ENCODE data around the gene TENM3.
"Not testable (repeated sequence)": the region's sequence is repeated elsewhere in the genome, so short reads cannot be mapped to it uniquely, and the experiment has no call there.

The TENM3 gene

DNA sequence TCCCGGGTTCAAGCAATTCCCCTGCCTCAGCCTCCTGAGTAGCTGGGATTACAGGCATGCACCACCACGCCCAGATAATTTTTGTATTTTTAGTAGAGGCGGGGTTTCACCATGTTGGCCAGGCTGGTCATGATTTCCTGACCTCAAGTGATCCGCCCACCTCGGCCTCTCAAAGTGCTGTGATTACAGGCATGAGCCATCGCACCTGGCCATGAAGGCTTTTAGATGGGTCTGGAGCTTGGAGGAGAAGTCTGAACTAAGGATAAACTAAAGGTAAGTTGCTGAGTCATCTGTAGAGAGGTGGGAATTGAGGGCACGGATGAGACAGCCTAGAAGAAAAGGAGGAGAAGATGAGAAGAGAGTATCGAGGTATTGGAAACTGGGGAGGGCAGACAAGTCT, at the start of gene TENM3:
TSS of gene TENM3 (plus strand) at position 199 of the 400 bp plus-strand sequence. CDS start 80,619 bp downstream, outside the sequence.
- DNase-seq: not testable (repeated sequence)

DNA sequence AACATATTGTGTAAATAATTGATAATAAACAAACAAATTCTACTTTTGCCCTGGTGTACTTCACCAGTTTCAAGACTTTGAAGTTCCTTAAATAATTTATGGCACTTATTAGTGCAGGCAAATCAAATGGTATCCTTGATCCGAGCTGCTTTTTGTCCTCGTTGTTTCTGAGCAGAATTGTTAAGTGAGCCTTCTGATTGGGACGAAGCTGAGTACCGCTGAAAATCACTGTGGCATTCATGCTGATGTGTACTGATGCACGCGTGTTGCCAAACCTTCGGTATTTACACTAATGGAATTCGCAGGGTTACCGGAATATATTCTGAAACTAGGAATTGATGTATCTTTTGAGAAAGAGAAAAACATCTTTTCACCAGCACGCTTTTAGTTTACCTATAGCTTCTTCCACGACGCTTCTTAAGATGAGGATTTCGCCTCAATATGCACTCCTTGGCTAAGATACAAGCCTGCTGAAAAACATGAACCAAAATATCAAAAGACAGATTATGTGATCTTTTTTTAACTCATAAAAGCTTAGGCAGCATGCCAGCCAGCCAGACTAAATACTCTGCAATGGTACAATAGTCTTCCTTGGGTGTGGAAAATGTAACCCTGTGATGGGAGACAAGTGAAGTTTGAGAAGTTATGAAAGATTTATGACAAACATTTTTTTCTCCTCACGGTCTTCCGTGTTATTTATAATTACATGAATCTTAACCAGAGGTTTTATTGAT, 48.9 kb upstream of the TENM3 start:
- no peak for DNase-seq

GRCh38 chr4:182197611-182198010, 45.6 kb upstream of the TENM3 start:
- no peak for DNase-seq

GRCh38 chr4:182201871-182202270, 41.3 kb upstream of the TENM3 start:
- no peak for DNase-seq

GRCh38 chr4:182202650-182203049, 40.6 kb upstream of the TENM3 start:
- DNase-seq: no peak

DNA sequence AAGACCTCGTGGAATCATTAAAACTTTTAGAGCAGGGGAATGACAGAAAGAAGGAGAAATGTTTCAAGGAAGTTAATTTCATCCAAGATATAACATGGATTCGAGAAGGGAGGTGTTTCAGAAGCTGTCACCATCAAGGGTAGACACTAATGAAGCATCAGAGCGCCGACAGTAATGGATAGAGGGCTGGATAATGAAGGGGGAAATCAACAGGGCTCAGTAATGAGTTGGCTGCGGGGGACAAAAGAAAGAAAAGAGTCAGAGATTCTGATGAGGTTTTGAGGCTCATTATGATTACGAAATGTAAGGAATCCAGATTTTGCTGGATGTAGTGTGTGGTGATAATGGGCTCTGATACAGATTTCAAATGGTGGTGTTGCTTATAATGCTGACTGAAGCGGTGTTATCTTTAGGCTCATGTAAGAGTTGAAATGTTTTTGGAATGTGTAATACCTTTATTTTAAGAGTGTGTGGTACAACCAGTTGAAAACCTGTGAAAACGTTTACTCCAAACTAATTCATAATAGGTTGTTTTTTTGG, 39.3 kb upstream of the TENM3 start:
- no peak for DNase-seq

DNA sequence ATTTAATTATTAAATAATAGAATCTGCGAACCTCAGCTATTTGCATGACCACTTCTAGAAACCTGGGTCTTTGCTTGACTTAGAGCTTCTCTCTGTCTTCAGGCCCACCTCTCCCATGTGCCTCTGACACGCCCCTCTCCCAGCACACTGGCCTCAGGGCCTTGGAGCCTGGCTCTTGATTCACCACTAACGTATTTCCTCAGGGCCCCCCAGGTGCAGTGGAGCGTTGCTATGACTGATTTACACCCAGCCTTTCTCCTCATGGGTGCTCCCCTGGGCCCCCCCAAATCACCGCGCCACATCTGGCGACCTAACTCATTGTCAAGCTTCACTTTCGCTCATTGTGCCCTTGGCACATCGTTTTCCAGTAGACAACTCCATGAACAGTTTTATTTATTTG, 37.9 kb upstream of the TENM3 start:
- no peak for DNase-seq

DNA sequence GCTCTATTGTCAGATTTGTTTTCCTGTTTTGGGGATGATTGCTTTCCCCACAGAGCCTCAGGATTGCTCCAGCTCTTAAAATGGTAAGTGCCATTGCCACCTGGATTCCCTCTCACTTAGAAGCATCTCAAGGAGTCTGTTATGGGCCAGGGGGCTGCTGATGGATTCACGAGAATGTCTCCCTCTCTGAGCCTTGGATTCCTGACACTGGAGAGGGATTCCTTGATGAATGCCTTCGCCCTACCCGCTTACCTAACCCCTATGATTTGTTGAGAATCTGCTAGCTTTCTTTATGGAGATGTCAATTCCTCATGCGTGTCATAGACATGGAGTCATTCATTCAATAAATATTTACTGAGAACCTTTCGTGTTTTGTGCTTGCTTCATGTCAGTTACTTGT, 36.9 kb upstream of the TENM3 start:
- DNase-seq: no peak

DNA sequence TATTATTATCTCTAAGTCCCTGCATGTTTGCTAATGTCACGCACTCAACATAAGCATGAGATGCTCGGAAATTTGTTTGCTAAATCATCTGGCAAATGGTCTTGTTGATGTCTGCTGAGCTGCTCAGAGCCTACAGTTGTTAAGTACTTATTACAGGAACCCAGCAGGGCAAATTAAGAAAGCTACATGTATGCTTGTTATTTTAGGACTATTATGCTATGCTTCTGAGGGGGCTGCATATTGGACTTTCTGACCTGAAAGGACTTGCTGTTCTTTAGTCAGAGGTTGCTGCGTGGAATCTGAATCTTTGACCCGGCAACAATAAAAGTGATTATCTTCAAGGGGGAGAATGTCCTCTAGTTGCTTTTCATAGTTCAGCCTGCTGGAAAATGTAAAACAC, 36.3 kb upstream of the TENM3 start:
- DNase-seq: no peak

DNA sequence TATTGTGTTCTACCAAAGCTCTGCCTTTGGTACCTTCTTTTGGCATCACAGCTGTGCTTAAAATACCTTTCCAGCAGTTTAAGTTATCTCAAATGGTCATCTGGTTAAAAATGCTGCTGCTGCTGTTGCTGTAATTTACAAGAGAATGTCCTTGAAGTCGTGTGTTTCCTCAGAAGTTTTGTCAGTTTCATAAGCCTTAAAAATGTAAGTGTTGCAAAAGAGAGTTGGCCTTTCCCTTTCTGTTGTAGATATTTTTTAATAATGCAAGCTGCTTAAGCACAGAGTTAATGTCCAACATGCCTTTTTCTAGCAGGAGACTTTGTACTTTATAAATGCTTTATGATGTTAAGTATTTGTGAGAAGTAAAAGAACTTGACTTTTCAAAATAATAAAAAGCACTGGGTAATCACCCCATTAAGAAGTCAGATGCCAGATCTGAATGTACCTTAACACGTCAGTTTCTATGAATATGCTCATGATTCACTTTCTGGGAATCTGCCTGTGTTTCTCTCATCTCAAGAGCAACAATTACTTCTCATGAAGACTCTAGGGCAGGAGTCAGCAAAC, 35.3 kb upstream of the TENM3 start:
- no peak for DNase-seq

DNA sequence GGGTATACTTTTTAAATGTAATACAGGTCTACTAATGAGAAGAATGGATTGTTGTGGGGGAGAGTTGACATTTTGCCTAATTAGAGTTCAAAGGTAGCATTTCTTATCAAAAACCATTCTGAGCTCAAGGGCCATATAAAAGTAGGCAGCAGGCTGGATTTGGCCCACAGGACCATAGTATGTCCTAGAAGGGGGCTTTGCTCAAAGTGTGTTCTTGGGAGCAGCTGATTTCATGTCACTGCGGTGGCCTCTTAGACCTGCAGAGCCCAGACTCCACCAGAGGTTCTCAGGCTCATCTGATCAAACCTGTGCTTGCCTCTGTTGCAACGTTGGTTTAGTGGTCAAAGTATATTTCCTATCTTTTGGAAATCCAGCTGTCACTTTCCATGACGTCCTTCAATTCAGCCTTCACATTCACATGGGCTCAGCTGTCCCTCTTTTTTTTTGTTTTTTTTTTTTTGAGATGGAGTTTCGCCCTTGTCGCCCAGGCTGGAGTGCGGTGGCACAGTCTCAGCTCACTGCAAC, 34.6 kb upstream of the TENM3 start:
- DNase-seq: no peak

DNA sequence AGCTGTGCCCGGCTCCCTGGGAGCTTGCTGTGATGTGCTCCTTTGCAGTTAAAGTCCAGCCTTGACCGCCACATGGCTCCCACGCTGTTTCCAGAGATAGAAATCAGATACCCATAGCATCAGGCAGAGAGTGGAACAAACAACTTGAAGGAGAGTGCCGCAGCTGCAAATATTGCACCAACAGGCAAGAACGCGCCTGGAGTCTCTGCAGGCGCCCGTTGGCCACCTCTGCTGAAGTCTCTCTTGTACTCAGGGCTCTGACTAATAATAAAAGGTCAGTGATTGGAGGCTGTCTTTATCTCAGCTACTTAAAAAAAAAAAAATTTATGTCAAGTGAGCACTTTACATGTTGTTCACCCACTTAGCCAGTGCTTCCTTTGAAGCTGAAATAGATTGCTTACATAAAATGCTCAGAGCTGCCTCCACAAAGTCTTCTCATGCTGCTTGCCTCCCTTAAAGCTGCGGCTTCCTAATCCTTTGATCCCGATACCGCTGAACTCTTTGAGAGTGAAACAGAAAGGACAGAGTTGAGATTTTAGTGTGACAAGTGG, 30.9 kb upstream of the TENM3 start:
- DNase-seq: no peak

- no peak for DNase-seq
Measured at GRCh38 chr4:182213004-182213403, 30.2 kb upstream of the TENM3 start.

DNA sequence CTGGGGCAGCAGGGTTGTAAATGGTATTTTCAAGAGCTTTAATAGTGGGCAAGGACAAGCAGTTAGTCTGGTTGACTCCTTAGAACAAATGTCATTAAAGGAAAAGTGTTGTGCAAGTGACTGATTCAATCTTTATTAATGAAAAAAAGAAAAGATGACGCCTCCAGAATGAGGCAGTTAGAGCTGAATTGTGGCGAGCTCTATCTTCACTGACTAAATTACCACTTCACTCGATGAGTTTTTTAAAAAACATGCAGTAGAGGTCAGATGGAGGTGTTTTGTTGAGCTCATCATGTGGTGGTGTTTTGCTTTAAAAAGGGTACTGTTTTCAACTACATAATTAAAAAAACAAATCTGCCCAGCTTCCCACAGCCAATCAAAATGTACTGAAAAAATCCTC, 28.1 kb upstream of the TENM3 start:
- DNase-seq: no peak

- DNase-seq: no peak
Measured at GRCh38 chr4:182216005-182216404, 27.2 kb upstream of the TENM3 start.

DNA sequence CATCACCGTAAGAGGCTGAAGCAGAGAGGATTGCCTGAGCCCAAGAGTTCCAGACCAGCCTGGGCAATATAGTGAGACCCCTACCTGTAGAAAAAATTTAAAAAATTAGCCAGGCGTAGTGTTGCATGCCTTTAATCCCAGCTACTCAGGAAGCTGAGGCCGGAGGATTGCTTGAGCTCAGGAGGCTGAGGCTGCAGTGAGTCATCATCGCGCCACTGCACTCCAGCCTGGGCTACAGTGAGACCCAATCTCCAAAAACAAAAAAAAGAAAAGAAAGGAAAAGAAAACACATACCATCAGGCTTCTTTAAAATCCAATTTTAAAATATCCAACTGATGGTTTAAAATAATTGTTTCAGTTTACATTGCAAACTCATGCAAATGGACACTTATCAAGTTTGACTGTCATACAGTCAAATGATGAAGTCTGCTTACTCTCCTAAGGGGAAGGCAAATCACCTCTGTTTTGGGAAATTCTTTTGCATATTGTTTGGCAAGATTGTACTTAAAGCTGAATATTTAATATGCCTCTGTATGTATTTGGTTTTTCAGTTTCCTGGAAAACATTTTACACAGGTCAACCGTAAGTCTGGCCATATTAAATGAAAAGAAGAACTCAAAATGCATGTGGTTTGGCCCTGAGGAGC, 23.7 kb upstream of the TENM3 start:
- no peak for DNase-seq

GRCh38 chr4:182221987-182222386, 21.2 kb upstream of the TENM3 start:
- DNase-seq: no peak

- no peak for DNase-seq
Measured at GRCh38 chr4:182222766-182223165, 20.4 kb upstream of the TENM3 start.

DNA sequence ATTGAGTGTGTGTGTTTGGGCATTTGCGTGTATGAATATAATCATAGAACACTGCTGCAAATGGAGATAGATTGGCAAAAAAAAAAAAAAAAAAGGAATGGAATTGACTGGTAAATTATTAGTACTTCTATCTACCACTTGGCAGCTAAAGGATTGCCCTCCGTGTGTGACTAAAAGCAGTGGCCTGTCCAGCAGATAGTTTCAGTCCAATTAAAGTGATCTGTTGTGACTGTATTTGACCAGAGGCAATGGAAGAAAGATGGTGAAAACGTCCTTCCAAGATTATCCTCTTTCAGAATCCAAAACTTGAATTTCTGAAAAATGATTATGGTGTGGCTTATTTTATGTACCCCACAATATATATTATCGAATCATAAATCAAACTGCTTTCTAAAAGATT, 19.5 kb upstream of the TENM3 start:
- DNase-seq: no peak

GRCh38 chr4:182224192-182224850, 18.9 kb upstream of the TENM3 start:
- no peak for DNase-seq

- no peak for DNase-seq
Measured at GRCh38 chr4:182225257-182225852, 17.8 kb upstream of the TENM3 start.

DNA sequence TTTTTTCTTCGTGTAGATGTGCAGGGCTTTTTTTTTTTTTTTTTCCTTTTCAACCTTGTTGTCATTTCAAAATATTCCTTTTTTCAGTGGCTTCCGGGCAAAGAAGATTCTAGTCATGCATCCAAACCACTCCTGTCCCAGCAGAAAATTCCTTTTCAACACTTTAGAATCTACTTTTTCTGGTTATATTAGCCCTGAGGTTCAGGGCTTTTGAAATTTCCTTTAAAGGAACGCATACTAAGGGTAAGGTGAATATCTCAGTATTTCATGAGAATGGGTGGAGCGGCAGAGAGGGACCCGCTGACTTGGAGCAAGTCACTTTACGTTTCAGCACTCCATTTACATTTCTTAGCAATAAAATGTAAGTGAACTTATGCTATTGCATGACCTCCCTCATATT, 15.6 kb upstream of the TENM3 start:
- DNase-seq: no peak

All from NCI-H2171 (cell line).